ENCODE data around the gene FAM228B.
A peak's percentile ranks its signal among the peaks of the same experiment; 100 is the strongest.

FAM228B gene

DNA sequence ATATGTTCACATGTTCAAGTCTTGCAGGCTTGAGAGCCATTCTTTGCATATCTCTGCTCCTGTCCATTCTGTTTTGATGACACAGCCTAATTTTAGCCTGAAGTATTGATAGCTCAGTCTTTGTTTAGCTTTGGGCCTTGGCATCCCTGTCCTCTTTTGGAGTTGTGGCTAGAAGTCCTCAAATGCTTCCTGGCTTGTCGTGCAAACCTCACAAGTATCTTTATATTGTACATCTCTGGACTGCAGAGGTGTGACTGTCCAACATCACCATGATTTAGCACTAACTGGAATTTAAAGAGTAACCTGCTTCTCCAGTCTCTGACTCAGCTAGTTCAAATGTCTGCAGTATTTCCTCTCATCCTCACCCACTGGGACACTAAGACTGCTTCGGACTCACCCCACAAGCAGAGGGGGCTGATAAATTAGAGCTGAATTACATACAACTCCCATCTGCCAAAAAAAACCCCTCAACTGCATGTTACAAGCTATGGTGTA lies 11.8 kb upstream of the FAM228B start:
- H3K4me3 ChIP-seq (replicated peaks; ENCODE audit: low read depth, low read length) = no peak overlapping the region
- DNase-seq (ENCODE audit: low read depth) = no peak
- TF ChIP-seq CTCF (IDR thresholded peaks at IDR 0.05; ENCODE audit: low read length, missing control alignments) = no peak

- H3K4me3 ChIP-seq (replicated peaks; ENCODE audit: low read depth, low read length) = no peak overlapping the region
- TF ChIP-seq CTCF (IDR thresholded peaks at IDR 0.05; ENCODE audit: low read length, missing control alignments) = no peak
- peak; percentile 43 for DNase-seq (ENCODE audit: low read depth)
These were observed 8.2 kb upstream of the FAM228B start for GRCh38 chr2:24115057-24115456.

GRCh38 chr2:24117902-24118301 lies 5.4 kb upstream of the FAM228B start:
- no peak overlapping the region for H3K4me3 ChIP-seq (replicated peaks; ENCODE audit: low read depth, low read length)
- TF ChIP-seq CTCF (IDR thresholded peaks at IDR 0.05; ENCODE audit: low read length, missing control alignments) = no peak
- DNase-seq (ENCODE audit: low read depth) = no peak

- H3K4me3 ChIP-seq (replicated peaks; ENCODE audit: low read depth, low read length) = no peak overlapping the region
- DNase-seq (ENCODE audit: low read depth) = no peak
- TF ChIP-seq CTCF (IDR thresholded peaks at IDR 0.05; ENCODE audit: low read length, missing control alignments) = no peak
These were observed 2.2 kb upstream of the FAM228B start for GRCh38 chr2:24121066-24121465.

GRCh38 chr2:24121469-24121868 lies 1.8 kb upstream of the FAM228B start:
- no peak for DNase-seq (ENCODE audit: low read depth)
- TF ChIP-seq CTCF (IDR thresholded peaks at IDR 0.05; ENCODE audit: low read length, missing control alignments) = no peak
- H3K4me3 ChIP-seq (replicated peaks; ENCODE audit: low read depth, low read length) = no peak overlapping the region

GRCh38 chr2:24122366-24123194 lies 689 bp upstream of the FAM228B start:
- DNase-seq (ENCODE audit: low read depth) = peak; percentile 10
- no peak for TF ChIP-seq CTCF (IDR thresholded peaks at IDR 0.05; ENCODE audit: low read length, missing control alignments)
- peak overlapping the region; percentile 81 for H3K4me3 ChIP-seq (replicated peaks; ENCODE audit: low read depth, low read length)
